H9 (cell line): ENCODE measurements around the gene ZRANB3. TPM values are rescaled to one million over a fixed set of nuclear protein-coding genes. Genes with fewer than 3 reads are reported as not detected.

ENCODE experiments used
- DNase-seq: peaks from one replicate; pipeline ENCODE4 v3.0.0-alpha.2; 2017
- H2AFZ ChIP-seq: one replicate; pipeline ENCODE4 v1.6.1; 2013; ENCODE audit warnings: mild to moderate bottlenecking, low read length, control low read depth, moderate library complexity
- H2AK5ac ChIP-seq: 2 replicates; pipeline ENCODE4 v1.6.1; 2013; ENCODE audit warnings: low read length, control low read depth, mixed read lengths; ENCODE audit not compliant: insufficient read length
- H2BK120ac ChIP-seq: one replicate; pipeline ENCODE4 v1.6.1; 2013; ENCODE audit warnings: low read depth, mild to moderate bottlenecking, low read length, control low read depth, inconsistent platforms; ENCODE audit not compliant: poor library complexity, severe bottlenecking
- H2BK12ac ChIP-seq: 2 replicates; pipeline ENCODE4 v1.6.1; 2013; ENCODE audit warnings: low read length, control low read depth, mixed read lengths, low read depth; ENCODE audit not compliant: insufficient read length
- H2BK15ac ChIP-seq: 2 replicates; pipeline ENCODE4 v1.6.1; 2013; ENCODE audit warnings: low read depth, low read length, control low read depth
- H2BK20ac ChIP-seq: one replicate; pipeline ENCODE4 v1.6.1; 2013; ENCODE audit warnings: low read depth, mild to moderate bottlenecking, low read length, control low read depth, inconsistent platforms; ENCODE audit not compliant: poor library complexity, severe bottlenecking
- H2BK5ac ChIP-seq: 2 replicates; pipeline ENCODE4 v1.6.1; 2013; ENCODE audit warnings: low read length, control low read depth, mixed read lengths; ENCODE audit not compliant: insufficient read length
- H3K14ac ChIP-seq: 2 replicates; pipeline ENCODE4 v1.6.1; 2013; ENCODE audit warnings: low read length, control low read depth; ENCODE audit not compliant: insufficient read depth
- H3K18ac ChIP-seq: 2 replicates; pipeline ENCODE4 v1.6.1; 2013; ENCODE audit warnings: low read depth, mild to moderate bottlenecking, mixed read lengths, low read length, control low read depth; ENCODE audit not compliant: insufficient read length
- H3K23ac ChIP-seq: 2 replicates; pipeline ENCODE4 v1.6.1; 2013; ENCODE audit warnings: low read length, control low read depth, mixed read lengths, low read depth; ENCODE audit not compliant: insufficient read length
- H3K23me2 ChIP-seq: 2 replicates; pipeline ENCODE4 v1.6.1; 2013; ENCODE audit warnings: low read depth, mild to moderate bottlenecking, mixed read lengths, low read length, control low read depth; ENCODE audit not compliant: insufficient read length, poor library complexity, severe bottlenecking
- H3K27ac ChIP-seq: 2 replicates; pipeline ENCODE4 v1.5.1; 2013; ENCODE audit warnings: low read length, control low read depth, mixed read lengths, low read depth; ENCODE audit not compliant: insufficient read length
- H3K27me3 ChIP-seq: 2 replicates; pipeline ENCODE4 v1.6.1; 2013; ENCODE audit warnings: low read length, control low read depth, inconsistent platforms; ENCODE audit not compliant: insufficient read depth
- H3K4ac ChIP-seq: 2 replicates; pipeline ENCODE4 v1.6.1; 2013; ENCODE audit warnings: low read depth, mild to moderate bottlenecking, control low read depth, inconsistent platforms, low read length, moderate library complexity
- H3K4me1 ChIP-seq: 2 replicates; pipeline ENCODE4 v1.6.1; 2013; ENCODE audit warnings: low read length, control low read depth, inconsistent platforms; ENCODE audit not compliant: insufficient read depth
- H3K4me2 ChIP-seq: 2 replicates; pipeline ENCODE4 v1.6.1; 2013; ENCODE audit warnings: low read length, control low read depth, mixed read lengths; ENCODE audit not compliant: insufficient read length, insufficient read depth
- H3K56ac ChIP-seq: 2 replicates; pipeline ENCODE4 v1.6.1; 2013; ENCODE audit warnings: low read depth, mild to moderate bottlenecking, mixed read lengths, low read length, control low read depth; ENCODE audit not compliant: insufficient read length
- H3K79me1 ChIP-seq: 2 replicates; pipeline ENCODE4 v1.6.1; 2013; ENCODE audit warnings: low read depth, mild to moderate bottlenecking, moderate library complexity, low read length, control low read depth, inconsistent platforms; ENCODE audit not compliant: insufficient read depth, poor library complexity, severe bottlenecking
- H3K79me2 ChIP-seq: 2 replicates; pipeline ENCODE4 v1.6.1; 2013; ENCODE audit warnings: low read length, control low read depth, inconsistent platforms; ENCODE audit not compliant: insufficient read depth
- H3K9ac ChIP-seq: 2 replicates; pipeline ENCODE4 v1.6.1; 2013; ENCODE audit warnings: low read length, control low read depth, mixed read lengths; ENCODE audit not compliant: insufficient read length; ENCODE audit errors: extremely low read depth
- H3K9me3 ChIP-seq: one replicate; pipeline ENCODE4 v1.6.1; 2013; ENCODE audit warnings: low read depth, low read length, inconsistent platforms; ENCODE audit not compliant: control insufficient read depth
- H3T11ph ChIP-seq: one replicate; pipeline ENCODE4 v1.6.1; 2013; ENCODE audit warnings: mild to moderate bottlenecking, low read length, control low read depth, inconsistent platforms
- H4K20me1 ChIP-seq: one replicate; pipeline ENCODE4 v1.6.1; 2013; ENCODE audit not compliant: control insufficient read depth, insufficient read length, insufficient read depth
- H4K5ac ChIP-seq: 2 replicates; pipeline ENCODE4 v1.6.1; 2013; ENCODE audit warnings: low read depth, mild to moderate bottlenecking, mixed read lengths, low read length, control low read depth; ENCODE audit not compliant: insufficient read length
- H4K8ac ChIP-seq: replicated peaks from 2 replicates; pipeline ENCODE4 v1.6.1; 2013; ENCODE audit warnings: low read length, control low read depth, mixed read lengths, low read depth; ENCODE audit not compliant: insufficient read length
- H4K91ac ChIP-seq: 2 replicates; pipeline ENCODE4 v1.6.1; 2013; ENCODE audit warnings: low read depth, mild to moderate bottlenecking, moderate library complexity, mixed read lengths, low read length, control low read depth; ENCODE audit not compliant: insufficient read length
- H3K27ac Mint-ChIP-seq, 3 experiments: 2 replicates in 2 of 3; 3 replicates in 1 of 3; pipeline ENCODE4 v1.8.0; 2020 to 2021; ENCODE audit warnings: mixed read lengths in 3 of 3, mild to moderate bottlenecking in 1 of 3, moderate library complexity in 1 of 3
- H3K27me3 Mint-ChIP-seq: 2 replicates; pipeline ENCODE4 v1.8.0; 2021; ENCODE audit warnings: low read depth, mild to moderate bottlenecking, moderate library complexity, mixed read lengths
- H3K36me3 Mint-ChIP-seq, 3 experiments: 2 replicates in 2 of 3; 3 replicates in 1 of 3; pipeline ENCODE4 v1.8.0; 2020 to 2021; ENCODE audit warnings: low read depth in 3 of 3, mixed read lengths in 3 of 3; ENCODE audit not compliant: insufficient read depth in 1 of 3
- H3K4me1 Mint-ChIP-seq, 2 experiments: 2 replicates each; pipeline ENCODE4 v1.8.0; 2020; ENCODE audit warnings: mixed read lengths in 2 of 2
- H3K4me3 Mint-ChIP-seq, 2 experiments: 2 replicates in 1 of 2; 3 replicates in 1 of 2; pipeline ENCODE4 v1.8.0; 2020 to 2021; ENCODE audit warnings: mild to moderate bottlenecking in 2 of 2, mixed read lengths in 2 of 2, moderate library complexity in 1 of 2
- H3K9me3 Mint-ChIP-seq, 2 experiments: 2 replicates in 1 of 2; 3 replicates in 1 of 2; pipeline ENCODE4 v1.8.0; 2020; ENCODE audit warnings: mild to moderate bottlenecking in 2 of 2, mixed read lengths in 2 of 2, moderate library complexity in 1 of 2
- WGBS: extraction: QIAGEN DNeasy Blood & Tissue Kit; methylation state at CpG from one replicate; pipeline ENCODE4 v1.1.7; 2013; ENCODE audit warnings: missing lambda C conversion rate, low lambda C conversion rate, mixed read lengths; ENCODE audit not compliant: insufficient read length; ENCODE audit errors: extremely low coverage; 5-methylcytosine and 5-hydroxymethylcytosine counted together
- total RNA-seq: library from RNA; stranded (reverse); gene quantifications from 2 replicates; pipeline ENCODE4 v1.2.1, GENCODE V29; 2021
- TF ChIP-seq, protein P1 (sequence below): fragments of 200-600 bp; sonication (generic); conservative IDR thresholded peaks from 3 replicates; pipeline ENCODE4 v1.8.0; 2021; ENCODE audit warnings: antibody characterized with exemption, mild to moderate bottlenecking

The ZRANB3 gene
- total RNA-seq, 1 experiment from 2014 or later = 16.7 TPM

DNA sequence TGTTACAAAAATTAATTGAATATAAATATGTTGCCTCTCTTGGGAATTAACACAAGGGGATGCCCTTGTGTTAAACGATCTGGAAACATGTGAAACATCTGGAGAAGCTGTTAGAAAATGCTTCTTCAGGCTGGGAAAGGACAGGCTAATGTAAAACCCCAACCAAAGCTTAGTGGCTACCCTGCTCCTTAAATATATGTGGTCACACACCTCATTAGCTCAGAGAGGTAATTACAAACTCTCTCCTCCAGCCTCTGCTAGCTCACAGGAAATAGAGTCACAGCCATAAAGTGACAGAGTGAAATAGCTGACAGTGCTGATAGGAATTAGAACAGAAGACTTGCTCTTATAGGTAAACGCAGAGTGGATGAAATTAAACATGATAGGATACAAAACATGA is 323.0 kb downstream of the ZRANB3 start:
- Histone ChIP-seq H3K27me3 (no peaks in the 10 kb centered on the region), H3K18ac (no peak overlapping the region), H2BK120ac (no peak overlapping the region), H3K9ac (no peak overlapping the region), H3K4ac (no peak overlapping the region), H2BK12ac (no peak overlapping the region), H3K27ac (no peak overlapping the region), H3K23me2 (no peaks in the 10 kb centered on the region), H2AFZ (no peak overlapping the region), H3K56ac (no peak overlapping the region), H3K4me2 (no peak overlapping the region), H3K4me1 (no peaks in the 10 kb centered on the region; the same call in 1 of the 2 replicates), H3K14ac (no peak overlapping the region), H4K20me1 (no peaks in the 10 kb centered on the region), H3K9me3 (no peaks in the 10 kb centered on the region), H3T11ph (no peak overlapping the region), H3K79me1 (no peaks in the 10 kb centered on the region), H2BK15ac (no peak overlapping the region), H4K5ac (no peak overlapping the region), H2AK5ac (no peak overlapping the region), H3K79me2 (no peaks in the 10 kb centered on the region), H4K8ac (no peak overlapping the region), H2BK20ac (no peak overlapping the region), H3K23ac (no peak overlapping the region), H2BK5ac (no peak overlapping the region), H4K91ac (no peak overlapping the region)
- no peak overlapping the region for H3K4me3 Mint-ChIP-seq
- H3K27me3 Mint-ChIP-seq = no peaks in the 10 kb centered on the region
- peaks cover 0 to 4% (median 1%) of the 10 kb centered on the region in 3 experiments; a peak in 1 of 7 replicates for H3K36me3 Mint-ChIP-seq
- WGBS = no CpG with 5 or more reads among the region's 2 CpGs
- peaks cover 12 to 15% of the 10 kb centered on the region in 2 experiments for H3K4me1 Mint-ChIP-seq
- TF ChIP-seq, protein P1, sequence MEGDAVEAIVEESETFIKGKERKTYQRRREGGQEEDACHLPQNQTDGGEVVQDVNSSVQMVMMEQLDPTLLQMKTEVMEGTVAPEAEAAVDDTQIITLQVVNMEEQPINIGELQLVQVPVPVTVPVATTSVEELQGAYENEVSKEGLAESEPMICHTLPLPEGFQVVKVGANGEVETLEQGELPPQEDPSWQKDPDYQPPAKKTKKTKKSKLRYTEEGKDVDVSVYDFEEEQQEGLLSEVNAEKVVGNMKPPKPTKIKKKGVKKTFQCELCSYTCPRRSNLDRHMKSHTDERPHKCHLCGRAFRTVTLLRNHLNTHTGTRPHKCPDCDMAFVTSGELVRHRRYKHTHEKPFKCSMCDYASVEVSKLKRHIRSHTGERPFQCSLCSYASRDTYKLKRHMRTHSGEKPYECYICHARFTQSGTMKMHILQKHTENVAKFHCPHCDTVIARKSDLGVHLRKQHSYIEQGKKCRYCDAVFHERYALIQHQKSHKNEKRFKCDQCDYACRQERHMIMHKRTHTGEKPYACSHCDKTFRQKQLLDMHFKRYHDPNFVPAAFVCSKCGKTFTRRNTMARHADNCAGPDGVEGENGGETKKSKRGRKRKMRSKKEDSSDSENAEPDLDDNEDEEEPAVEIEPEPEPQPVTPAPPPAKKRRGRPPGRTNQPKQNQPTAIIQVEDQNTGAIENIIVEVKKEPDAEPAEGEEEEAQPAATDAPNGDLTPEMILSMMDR = no peak
- no peak overlapping the region for H3K27ac Mint-ChIP-seq
- no peak for DNase-seq
- H3K9me3 Mint-ChIP-seq = no peaks in the 10 kb centered on the region
